GM18511 (cell line): Measurements from ENCODE around the gene LRP11.
"Not testable (repeated sequence)": the region's sequence is repeated elsewhere in the genome, so short reads cannot be mapped to it uniquely, and the experiment has no call there.

ENCODE experiments used
- ATAC-seq: cut with Tn5 transposase; IDR thresholded peaks from one replicate; pipeline ENCODE4 v1.9.1; 2021; ENCODE audit warnings: mild to moderate bottlenecking, moderate library complexity; ENCODE audit not compliant: unreplicated experiment

Gene LRP11

DNA sequence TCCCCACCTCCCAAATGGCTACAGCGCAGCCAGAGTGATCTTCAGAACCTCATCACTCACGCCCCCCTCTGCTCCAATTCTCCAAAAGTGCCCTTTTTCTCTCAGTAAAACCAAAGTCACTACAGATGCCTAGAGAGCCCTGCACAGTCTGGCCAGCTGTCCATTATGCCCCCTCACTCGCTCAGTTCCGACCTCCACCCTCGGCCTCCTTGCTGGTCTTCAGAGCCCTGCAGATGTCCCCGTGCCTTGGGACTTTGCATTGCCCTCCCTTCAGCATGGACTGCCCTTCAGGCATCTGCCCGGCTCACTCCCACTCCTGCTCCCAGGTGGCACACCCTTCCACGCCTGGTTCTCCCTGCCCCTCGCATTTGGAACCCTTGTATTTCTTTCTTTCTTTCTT is 34.8 kb upstream of the LRP11 start:
- no peak for ATAC-seq

DNA sequence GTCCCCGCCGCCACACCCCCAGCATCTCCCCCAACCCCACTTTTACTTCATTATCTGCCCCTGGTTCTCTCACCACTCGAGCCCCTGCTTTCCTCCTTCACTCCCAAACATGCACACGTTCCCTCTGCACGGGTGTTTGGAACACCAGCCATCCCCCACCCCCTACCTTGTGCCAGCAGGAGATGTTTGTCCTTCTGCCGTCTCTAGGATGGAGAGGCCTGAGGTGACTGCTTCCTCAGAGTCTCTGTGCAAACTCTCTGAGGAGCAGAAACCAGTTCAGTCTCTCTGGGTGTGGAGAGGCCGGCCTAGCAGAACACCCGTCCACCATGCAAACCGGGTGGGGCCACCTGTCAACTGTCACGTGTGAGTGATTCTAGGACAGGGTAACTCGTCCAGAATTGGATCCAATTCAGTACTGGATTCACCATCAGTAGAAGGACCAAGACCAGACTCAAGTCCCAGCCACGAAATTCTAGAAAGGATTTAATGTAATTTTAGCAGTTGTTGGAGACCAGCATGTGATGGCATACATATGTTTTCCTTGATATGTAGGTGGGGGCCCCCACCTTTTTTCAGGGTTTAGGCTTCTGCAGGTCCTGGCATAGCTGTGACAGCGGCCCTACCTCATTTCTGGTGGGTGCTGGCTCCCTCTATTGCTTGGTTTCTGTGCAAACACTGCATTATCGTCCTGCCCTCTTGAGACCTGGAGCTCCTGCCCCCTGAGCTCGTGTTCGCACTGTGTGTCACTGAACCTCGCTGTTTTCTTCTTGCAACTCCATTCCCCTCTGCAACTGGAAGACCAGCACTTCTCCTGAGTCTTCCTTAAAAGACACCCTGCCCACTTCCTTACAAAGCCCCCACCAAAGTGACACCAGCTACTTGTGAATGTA is 33.9 kb upstream of the LRP11 start, which contains the start of gene RAET1E:
Gene RAET1E (minus strand): TSS at position 259 of the 890 bp plus-strand sequence. CDS start 7,212 bp downstream, outside the sequence.
- ATAC-seq = no peak

DNA sequence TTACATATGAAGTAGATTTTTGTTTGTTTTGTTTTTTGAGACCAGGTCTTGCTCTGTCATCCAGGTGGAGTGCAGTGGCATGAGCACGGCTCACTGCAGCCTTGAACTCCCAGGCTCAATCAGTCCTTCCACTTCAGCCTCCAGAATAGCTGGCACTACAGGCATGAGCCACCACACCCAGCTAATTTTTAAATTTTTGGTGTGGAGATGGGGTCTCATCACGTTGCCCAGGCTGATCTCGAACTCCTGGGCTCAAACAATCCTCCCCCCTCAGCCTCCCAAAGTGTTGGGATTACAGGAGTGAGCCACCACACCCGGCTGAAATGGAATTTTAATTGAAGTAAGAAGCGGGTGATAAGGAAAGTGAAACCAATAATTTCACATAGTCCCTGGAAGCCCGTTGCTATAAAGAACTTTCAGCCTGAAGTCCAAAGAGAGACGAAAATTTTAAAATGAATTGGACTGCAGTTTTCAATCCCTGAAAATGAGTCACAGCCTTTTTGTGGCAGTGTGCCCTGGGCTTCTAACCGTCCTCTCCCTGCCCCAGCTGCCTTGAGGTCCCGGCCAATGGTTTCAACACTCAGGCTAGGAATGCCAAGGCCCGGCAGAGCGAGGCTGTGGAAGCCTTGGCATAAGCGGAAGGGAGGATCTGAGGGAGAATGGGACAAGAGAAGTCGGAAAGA is 33.0 kb upstream of the LRP11 start:
- no peak for ATAC-seq

DNA sequence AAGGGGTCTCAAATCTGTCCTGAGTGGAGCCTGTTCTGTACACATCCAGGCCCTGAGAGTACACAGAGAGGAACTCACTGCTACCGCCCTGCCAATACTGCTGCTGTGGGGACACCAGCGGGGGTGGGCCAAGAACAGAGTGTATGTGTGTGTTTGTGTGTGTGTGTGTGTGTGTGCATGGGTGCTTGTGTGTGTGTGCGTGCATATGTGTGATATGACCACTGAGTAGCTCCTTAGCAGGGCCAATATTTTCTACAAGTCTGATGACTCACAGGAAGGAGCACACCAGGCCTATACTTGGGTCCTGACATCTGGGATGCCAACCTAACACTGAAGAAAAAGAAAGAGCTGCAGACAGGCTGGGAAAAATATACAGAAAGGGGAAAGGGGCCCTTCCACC is 32.3 kb upstream of the LRP11 start:
- ATAC-seq = no peak

DNA sequence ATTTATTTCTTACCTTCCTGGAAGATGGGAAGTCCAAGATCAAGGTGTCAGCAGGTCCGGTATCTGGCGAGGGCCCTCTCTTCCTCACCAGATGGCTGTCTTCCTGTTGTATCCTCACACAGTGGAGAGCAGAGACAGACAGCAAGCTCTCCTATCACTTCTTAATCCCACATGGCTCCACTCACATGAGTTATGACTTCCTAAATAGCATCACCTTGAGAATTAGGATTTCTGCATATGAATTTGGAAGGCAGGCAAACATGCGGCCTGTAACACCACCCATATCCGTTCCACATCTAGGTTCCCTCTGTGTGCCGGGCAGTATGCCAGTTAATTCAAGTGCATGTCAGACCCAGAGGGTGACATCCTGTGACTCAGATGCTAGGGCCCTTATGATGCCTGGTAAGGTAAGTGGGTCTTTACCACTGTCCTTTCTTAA is 31.7 kb upstream of the LRP11 start:
- no peak for ATAC-seq

DNA sequence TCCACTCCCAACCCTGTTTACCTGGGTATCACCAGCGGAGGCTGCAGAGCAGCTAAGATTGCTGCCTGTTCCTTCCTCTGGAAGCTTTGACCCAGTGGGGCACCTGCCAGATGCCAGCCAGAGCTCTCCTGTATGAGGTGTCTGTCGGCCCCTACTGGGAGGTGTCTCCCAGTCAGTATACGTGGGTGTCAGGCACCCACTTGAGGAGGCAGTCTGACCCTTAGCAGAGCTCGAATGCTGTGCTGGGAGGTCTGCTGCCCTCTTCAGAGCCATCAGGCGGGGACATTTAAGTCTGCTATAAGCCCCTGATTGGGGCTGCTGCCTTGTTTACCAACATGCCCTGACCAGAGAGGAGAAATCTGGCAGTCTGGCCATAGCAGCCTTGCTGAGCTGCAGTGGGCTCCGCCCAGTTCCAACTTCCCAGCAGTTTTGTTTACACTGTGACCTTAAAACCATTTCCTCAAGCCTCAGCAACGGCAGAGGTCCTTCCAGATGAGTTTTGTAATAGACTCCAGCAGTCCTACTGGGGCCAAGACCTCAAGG is 31.0 kb upstream of the LRP11 start:
- ATAC-seq = no peak

DNA sequence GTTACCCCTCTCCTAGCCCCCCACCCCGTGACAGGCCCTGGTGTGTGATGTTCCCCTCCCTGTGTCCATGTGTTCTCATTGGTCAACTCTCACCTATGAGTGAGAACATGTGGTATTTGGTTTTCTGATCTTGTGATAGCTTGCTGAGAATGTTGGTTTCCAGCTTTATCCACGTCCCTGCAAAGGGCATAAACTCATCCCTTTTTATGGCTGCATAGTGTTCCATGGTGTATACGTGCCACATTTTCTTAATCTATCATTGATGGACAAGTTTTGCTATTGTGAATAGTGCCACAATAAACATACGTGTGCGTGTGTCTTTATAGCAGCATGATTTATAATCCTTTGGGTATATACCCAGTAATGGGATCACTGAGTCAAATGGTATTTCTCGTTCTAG is 27.7 kb upstream of the LRP11 start:
- not testable (repeated sequence) for ATAC-seq

DNA sequence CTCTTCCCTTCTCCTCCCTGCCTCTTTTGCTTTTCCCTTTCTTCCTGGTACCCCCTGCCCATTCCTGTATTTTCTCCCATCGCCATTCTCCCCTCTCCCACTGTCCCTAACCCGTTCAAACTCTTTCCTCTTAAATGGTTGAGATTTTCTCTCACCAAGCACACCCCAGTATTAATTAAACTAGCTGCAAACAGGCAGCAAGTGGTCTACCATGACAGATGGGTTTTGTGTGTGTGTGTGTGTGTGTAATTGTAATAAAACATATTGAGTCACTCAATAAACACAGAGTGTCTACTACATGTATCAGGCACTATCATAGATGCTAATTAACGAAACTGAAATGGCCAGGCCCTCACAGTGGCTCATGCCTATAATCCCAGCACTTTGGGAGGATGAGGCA is 27.1 kb upstream of the LRP11 start:
- ATAC-seq = no peak

DNA sequence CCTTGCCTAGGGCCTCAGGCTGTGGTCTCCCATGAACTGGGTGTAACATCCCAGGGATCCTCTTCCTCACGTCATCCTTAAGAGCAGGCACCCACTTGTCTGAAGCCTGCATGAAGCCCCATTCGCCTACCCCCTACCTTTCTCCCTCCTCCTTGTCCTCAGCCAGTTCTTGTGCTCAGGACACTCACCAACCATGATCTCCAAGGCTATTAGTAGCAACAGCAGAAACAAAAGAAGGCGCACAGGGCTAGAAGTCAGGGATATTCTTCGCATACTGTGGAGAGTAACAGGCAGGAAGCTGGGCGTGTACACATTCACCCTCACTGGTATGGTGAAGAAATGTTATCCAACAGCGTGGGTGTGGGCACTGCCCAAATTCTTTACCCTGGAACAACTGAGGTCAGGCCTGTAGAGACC is 26.5 kb upstream of the LRP11 start:
- no peak for ATAC-seq

DNA sequence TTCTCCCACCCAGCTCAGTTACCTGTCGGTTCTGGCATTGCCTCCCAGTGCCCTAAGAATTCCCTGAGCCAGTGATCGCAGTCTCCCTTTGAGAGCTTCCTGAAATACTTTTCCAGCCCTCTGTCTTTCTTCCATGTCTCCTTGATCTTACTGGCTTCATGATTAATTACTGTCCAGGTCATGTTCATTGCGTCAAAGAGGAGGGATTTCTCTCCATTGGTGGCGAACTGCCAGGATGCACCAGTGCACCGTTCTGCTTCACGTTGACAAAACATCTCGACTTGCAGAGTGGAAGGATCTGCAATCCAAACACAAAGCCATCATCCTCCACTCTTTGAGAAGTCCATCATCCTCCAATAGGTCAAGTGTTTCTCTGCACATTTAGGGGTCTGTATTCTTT is 25.2 kb upstream of the LRP11 start:
- no peak for ATAC-seq

DNA sequence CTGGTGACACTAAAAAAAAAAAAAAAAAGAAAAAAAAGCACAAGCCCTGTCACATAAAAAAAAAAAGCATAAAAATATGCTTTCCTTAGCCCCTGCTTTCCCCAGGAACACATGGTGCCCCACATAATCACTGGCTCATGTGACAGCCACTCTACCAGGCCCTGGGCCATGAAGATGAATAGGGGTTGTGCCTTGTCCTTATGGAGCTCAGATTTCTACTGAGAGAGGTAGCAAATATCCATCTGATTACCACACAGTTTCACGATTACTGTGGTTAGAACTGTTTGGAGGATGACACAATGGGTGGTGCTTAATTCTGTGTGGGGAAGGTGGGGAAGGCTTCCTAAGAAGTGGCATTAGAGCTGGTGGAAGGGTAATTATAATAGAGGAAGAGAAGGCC is 24.5 kb upstream of the LRP11 start:
- no peak for ATAC-seq

DNA sequence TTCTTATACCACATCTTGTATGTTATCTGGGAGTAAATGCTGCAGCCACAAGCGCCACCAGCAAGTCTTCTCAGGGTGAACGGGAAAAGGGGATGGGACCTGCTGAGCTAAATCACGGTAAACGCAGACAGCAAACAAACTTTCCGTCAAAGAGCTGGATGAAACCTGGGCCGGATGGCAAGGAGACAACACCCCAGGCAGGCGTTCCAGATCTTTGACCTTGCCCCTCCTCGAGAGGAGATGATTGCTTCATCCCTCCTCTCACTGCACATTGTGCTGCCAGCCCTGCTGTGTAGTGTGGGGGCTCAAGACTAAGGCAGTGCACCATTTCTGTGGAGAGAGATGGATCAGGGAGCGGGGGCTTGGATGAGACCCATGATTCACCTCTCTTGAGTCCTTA is 23.9 kb upstream of the LRP11 start:
- ATAC-seq = no peak

DNA sequence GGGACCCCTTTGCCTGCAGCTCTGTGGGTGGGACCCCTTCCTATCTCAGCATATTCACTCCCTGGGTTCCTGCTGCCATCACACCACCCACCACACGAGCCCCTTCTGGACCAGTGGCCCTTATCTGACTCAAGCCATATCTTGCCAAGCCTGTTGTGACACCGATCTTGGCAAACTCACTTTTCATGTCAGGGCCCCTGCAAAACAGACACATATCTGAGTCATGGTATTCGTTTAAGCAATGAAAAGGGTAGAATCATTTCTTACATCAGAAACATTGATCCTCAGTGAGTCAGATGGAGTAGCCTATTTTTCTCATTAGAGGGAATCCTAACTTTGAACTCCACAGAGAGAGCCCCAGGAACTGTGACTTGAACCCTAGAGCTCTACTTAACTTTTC is 23.2 kb upstream of the LRP11 start:
- no peak for ATAC-seq

DNA sequence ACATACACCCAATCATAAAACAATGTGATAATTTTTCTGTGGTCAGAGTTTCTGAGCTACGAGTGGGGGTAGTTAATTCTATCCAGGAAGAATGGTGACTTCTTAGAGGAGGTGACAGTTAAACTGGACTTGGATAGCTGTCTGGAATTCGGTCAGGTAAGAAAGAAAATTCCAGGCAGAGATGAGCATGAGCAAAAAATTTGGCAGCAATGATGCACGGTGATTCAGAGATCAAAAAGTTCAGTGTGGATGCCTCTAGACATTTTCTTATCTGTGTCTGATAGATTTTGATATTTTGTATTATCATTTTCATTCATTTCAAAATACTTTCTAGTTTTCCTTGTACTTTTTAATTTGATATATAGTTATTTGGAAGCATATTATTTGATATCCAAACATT is 21.7 kb upstream of the LRP11 start:
- no peak for ATAC-seq

DNA sequence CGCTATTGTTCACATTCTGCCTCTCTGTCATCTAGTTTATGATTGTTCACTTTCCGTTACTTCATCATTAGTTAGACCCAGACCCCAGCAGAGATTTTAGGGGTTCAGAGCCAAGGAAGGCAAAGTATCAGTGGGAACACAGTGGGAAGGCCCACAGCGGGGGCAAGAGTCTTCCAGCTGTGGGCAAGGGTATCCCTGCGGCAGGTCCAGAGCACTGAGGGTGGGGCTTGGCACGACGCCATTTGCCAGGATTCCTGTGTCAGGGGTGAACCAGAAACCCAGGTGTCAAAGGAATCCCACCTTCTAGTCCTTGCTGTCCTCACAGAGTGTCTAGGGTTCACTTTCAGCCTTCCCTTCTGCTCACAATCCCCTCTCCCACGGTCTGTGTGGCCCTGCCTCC is 20.5 kb upstream of the LRP11 start:
- ATAC-seq = no peak

DNA sequence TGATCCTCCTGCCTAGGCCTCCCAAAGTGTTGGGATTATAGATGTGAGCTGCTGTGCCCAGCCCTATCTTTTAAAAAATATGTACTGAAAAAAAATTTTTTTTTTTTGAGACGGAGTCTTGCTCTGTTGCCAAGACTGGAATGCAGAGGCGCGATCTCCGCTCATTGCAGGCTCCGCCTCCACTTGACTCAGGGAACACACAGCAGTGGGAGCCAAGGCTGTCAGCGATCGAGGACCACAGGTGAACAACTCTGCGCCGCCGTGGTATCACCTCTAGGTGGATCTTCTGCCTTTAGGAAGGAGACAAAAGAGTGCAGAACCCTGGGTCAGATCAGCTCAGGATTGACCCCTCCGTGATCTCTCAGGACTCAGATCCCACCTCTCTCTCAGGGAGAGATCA is 20.1 kb upstream of the LRP11 start:
- no peak for ATAC-seq

DNA sequence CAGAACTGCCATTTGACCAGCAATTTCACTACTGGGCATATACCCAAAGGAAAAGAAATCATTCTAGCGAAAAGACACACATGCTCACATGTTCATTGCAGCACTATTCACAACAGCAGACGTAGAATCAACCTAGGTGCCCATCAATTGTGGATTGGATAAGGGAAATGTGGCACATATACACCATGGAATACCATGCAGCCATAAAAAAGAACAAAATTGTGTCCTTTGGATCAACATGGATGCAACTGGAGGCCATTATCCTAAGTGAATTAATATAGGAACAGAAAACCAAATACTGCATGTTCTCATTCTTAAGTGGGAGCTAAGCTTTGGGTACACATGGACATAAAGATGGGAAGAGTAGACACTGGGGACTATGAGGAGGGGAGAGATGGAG is 17.7 kb upstream of the LRP11 start:
- ATAC-seq = no peak

DNA sequence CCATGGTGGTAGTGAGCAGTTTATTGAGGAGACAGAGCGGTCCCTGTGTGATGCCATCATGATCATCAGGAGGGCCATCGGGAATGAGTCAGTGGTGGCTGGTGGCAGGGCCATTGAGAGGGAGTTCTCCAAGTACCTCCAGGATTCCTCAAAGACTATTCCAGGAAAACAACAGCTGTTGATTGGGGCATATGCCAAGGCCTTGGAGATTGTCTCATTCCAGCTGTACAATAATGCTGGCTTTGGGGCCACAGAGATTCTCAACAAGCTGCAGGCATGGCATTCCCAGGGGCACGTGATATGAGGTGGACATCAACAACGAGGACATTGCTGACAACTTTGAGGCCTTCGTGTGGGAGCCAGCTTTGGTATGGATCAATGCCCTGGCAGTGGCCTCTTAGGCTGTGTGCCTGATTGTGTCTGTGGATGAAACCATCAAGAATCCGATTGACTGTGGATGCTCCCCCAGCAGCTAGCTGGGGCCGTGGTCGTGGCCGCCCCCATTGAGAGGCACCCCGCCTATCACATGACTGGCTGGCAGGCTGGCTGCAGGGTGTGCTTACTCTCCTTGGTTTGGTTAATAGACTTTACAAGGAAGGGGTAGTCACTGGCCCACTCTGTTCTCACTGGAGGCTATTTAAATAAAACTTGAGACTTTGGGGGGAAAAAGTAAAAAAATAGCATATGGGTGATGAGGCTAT is 17.1 kb upstream of the LRP11 start:
- ATAC-seq = no peak

DNA sequence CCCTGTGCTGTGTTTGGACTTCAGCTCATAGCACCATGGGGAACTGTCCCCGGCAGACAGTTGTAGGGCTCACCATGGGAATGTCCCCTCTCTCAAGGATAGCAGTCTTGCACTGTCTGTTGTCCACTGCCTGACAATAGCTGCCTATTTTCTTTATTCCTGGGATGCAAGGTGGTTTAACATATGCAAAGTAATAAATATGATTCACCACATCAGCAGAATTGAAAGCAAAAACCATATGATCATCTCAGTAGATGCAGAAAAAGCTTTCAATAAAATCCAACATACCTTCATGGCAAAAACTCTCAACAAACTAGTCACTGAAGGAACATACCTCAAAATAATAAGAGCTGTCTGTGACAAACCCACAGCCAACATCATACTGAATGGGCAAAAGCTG is 13.5 kb upstream of the LRP11 start:
- ATAC-seq = no peak

DNA sequence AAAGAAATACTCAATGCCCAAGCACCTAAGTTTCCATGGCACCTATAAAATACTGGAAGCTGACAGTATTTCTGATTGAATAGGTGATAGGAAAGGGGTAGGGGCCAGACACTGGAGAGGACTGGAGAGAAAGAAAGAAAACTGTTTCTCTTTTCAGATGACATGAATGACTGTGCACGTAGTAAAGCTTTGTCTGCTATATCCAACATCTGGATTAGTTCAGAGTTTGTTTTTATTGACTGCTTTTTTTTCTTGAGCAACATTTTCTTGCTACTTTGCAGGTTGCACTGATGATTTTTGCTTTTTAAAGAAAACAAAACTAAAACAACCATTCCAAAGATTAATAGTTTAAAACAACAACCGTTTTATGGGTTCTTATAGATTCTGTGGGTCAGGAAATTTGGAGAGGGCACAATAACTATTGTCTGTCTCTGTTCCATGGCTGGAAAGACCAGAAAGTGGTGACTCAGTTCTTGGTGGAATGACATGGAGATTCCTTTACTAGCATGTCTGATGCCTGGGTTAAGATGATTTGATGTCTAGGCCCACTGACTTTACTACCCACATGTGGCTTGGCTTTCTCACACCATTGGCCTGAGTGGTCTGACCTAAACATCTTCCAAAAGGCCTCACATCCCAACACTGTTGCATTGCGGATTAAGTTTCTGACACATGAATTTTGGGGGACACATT is 12.2 kb upstream of the LRP11 start:
- no peak for ATAC-seq

DNA sequence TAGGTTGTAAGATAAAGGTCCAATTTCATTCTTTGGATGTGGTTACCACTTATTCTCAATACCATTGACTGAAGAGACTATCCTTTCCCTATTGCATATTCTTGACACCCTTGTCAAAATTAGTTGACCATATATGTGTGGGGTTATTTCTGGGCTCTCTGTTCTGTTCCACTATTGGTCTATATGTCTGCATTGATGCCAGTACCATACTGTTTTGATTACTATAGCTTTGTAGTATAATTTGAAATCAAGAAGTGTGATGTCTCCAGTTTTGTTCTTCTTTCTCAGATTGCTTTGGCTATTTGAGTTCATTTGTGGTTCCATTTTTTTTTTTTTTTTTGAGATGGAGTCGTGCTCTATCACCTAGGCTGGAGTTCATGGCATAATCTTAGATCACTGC is 8.1 kb upstream of the LRP11 start:
- no peak for ATAC-seq
